GM12875 (cell line): ENCODE measurements around the gene ELOVL2.

Experiments used
- H3K4me3 ChIP-seq: one replicate; pipeline ENCODE4 v1.5.1; 2011; ENCODE audit warnings: low read depth, low read length, control low read depth
- CTCF ChIP-seq: IDR thresholded peaks from 2 replicates; pipeline ENCODE4 v1.5.1; 2011; ENCODE audit warnings: low read depth, mild to moderate bottlenecking, control low read depth, inconsistent platforms, low read length, moderate library complexity, borderline replicate concordance; ENCODE audit not compliant: insufficient read depth

Gene ELOVL2

GRCh38 chr6:11025130-11025529 is 19.0 kb downstream of the ELOVL2 start:
- H3K4me3 ChIP-seq, result no peak overlapping the region
- TF ChIP-seq CTCF, result no peak

- no peak for TF ChIP-seq CTCF
- H3K4me3 ChIP-seq, result no peak overlapping the region
These were observed 21.1 kb downstream of the ELOVL2 start for GRCh38 chr6:11023032-11023431.

- TF ChIP-seq CTCF, result no peak
- no peak overlapping the region for H3K4me3 ChIP-seq
These were observed 22.4 kb downstream of the ELOVL2 start for GRCh38 chr6:11021714-11022113.

- TF ChIP-seq CTCF, result no peak
- no peak overlapping the region for H3K4me3 ChIP-seq
These were observed 23.1 kb downstream of the ELOVL2 start for GRCh38 chr6:11021003-11021402.

- no peak overlapping the region for H3K4me3 ChIP-seq
- TF ChIP-seq CTCF, result no peak
These were observed 25.9 kb downstream of the ELOVL2 start for GRCh38 chr6:11018225-11018624.

GRCh38 chr6:11017090-11017489 is 27.0 kb downstream of the ELOVL2 start:
- no peak for TF ChIP-seq CTCF
- H3K4me3 ChIP-seq, result no peak overlapping the region

GRCh38 chr6:11016452-11016851 is 27.7 kb downstream of the ELOVL2 start:
- TF ChIP-seq CTCF, result no peak
- no peak overlapping the region for H3K4me3 ChIP-seq
